HepG2 (cell line): ENCODE data around the gene MADCAM1. TPM values are rescaled to one million over a fixed set of nuclear protein-coding genes. Genes with fewer than 3 reads are reported as not detected.

Experiments
- ATAC-seq: fragments of 200-7000 bp; cut with Tn5 transposase; 3 replicates; pipeline ENCODE4 v1.9.1; 2020; ENCODE audit warnings: mild to moderate bottlenecking, moderate library complexity
- BruUV-seq: library from RNA; stranded (reverse); fragments of 400-500 nt; replicated peaks from 2 replicates; lab custom pipeline; 2021; lab: Mats Ljungman, UMichigan
- CTCF ChIA-PET: fragments of 300-600 bp; formaldehyde crosslinking; extraction: SDS; loops from one replicate; lab custom pipeline; 2021; ENCODE audit warnings: low total read pairs, inconsistent platforms, low intra/inter-chr PET ratio; lab: Yijun Ruan, JAX
- POLR2A ChIA-PET: fragments of 350-600 bp; sonication (Branson Sonifier 250); formaldehyde crosslinking; loops from one replicate; lab custom pipeline; 2020; ENCODE audit warnings: antibody characterized with exemption, inconsistent platforms; lab: Yijun Ruan, JAX
- DNase-seq: peaks from one replicate; pipeline ENCODE4 v3.0.0-alpha.2; 2015; ENCODE audit warnings: low spot score
- FAIRE-seq: peaks from 3 replicates; lab custom pipeline; 2011; peaks lifted over from hg19 to GRCh38; lab: Jason Lieb, UNC
- H2AFZ ChIP-seq: one replicate; pipeline ENCODE4 v1.6.1; 2011; ENCODE audit warnings: low read length, inconsistent platforms
- H3K27ac ChIP-seq: fragments of 300-600 bp; 3 replicates; pipeline ENCODE4 v1.8.0; 2011; ENCODE audit warnings: mixed run types, mild to moderate bottlenecking, mixed read lengths, low read length, inconsistent platforms; ENCODE audit not compliant: insufficient read depth; ENCODE audit errors: extremely low read length
- H3K27me3 ChIP-seq, 2 experiments: fragments of 200-600 bp in 1 of 2; 2 replicates in 1 of 2; 3 replicates in 1 of 2; pipeline versions ENCODE4 v1.6.0 to v1.8.0; 2011; ENCODE audit warnings: low read length in 2 of 2, mild to moderate bottlenecking in 2 of 2, moderate library complexity in 2 of 2, inconsistent platforms in 1 of 2; ENCODE audit not compliant: insufficient read depth in 2 of 2, control insufficient read depth in 1 of 2
- H3K36me3 ChIP-seq, 2 experiments: fragments of 200-600 bp in 1 of 2; replicated peaks in 1 of 2; 2 replicates in 1 of 2; 3 replicates in 1 of 2; pipeline versions ENCODE4 v1.5.1 to v1.8.0; 2011; ENCODE audit warnings: low read length in 2 of 2, inconsistent platforms in 1 of 2; ENCODE audit not compliant: insufficient read depth in 2 of 2, control insufficient read depth in 1 of 2
- H3K4me1 ChIP-seq: 2 replicates; pipeline ENCODE4 v1.5.1; 2012; ENCODE audit warnings: low read length, inconsistent platforms; ENCODE audit not compliant: insufficient read depth
- H3K4me2 ChIP-seq: 2 replicates; pipeline ENCODE4 v1.6.0; 2011; ENCODE audit warnings: low read depth, low read length, inconsistent platforms
- H3K4me3 ChIP-seq, 3 experiments: fragments of 200-600 bp in 1 of 3; sonication (generic), shearing (Covaris generic) in 1 of 3; replicated peaks in 1 of 3; 2 replicates each; pipeline ENCODE4 v1.5.1; 2011 to 2016; ENCODE audit warnings: low read length in 3 of 3, inconsistent platforms in 2 of 3, low read depth in 2 of 3, mild to moderate bottlenecking in 2 of 3, control low read depth in 1 of 3, mixed read lengths in 1 of 3; ENCODE audit not compliant: insufficient read depth in 1 of 3
- H3K79me2 ChIP-seq: one replicate; pipeline ENCODE4 v1.6.1; 2011; ENCODE audit warnings: low read length, inconsistent platforms; ENCODE audit not compliant: insufficient read depth
- H3K9ac ChIP-seq: 2 replicates; pipeline ENCODE4 v1.6.0; 2011; ENCODE audit warnings: mild to moderate bottlenecking, low read depth, low read length, inconsistent platforms; ENCODE audit not compliant: insufficient read depth
- H3K9me3 ChIP-seq: 2 replicates; pipeline ENCODE4 v1.5.1; 2012; ENCODE audit warnings: mild to moderate bottlenecking, low read length
- H4K20me1 ChIP-seq: 2 replicates; pipeline ENCODE4 v1.6.0; 2011; ENCODE audit warnings: inconsistent platforms, mild to moderate bottlenecking, low read length, moderate library complexity; ENCODE audit not compliant: insufficient read depth
- ARNTL ChIP-seq: sonication (generic); formaldehyde crosslinking; IDR thresholded peaks from 2 replicates; pipeline ENCODE4 v1.4.0; 2020; ENCODE audit warnings: mild to moderate bottlenecking, missing genetic modification reagents
- CTCF ChIP-seq: sonication (generic); formaldehyde crosslinking; IDR thresholded peaks from 2 replicates; pipeline ENCODE4 v1.5.0; 2020; ENCODE audit warnings: mild to moderate bottlenecking, missing genetic modification reagents, moderate library complexity
- MIXL1 ChIP-seq: IDR thresholded peaks from 2 replicates; pipeline ENCODE4 v1.6.1; 2016
- TARDBP ChIP-seq: sonication (generic); formaldehyde crosslinking; IDR thresholded peaks from 2 replicates; pipeline ENCODE4 v1.8.0; 2022; ENCODE audit warnings: mild to moderate bottlenecking, missing genetic modification reagents
- ZBTB38 ChIP-seq: sonication (generic); formaldehyde crosslinking; IDR thresholded peaks from 2 replicates; pipeline ENCODE4 v1.5.1; 2020; ENCODE audit warnings: mild to moderate bottlenecking, missing genetic modification reagents
- ZNF274 ChIP-seq: sonication (generic); formaldehyde crosslinking; IDR thresholded peaks from 2 replicates; pipeline ENCODE4 v1.5.1; 2020; ENCODE audit warnings: mild to moderate bottlenecking, missing genetic modification reagents
- ZNF691 ChIP-seq: sonication (generic); formaldehyde crosslinking; IDR thresholded peaks from 2 replicates; pipeline ENCODE4 v1.4.0; 2020; ENCODE audit warnings: missing genetic modification reagents, low read depth, mild to moderate bottlenecking, borderline replicate concordance
- ZSCAN12 ChIP-seq: sonication (generic); formaldehyde crosslinking; IDR thresholded peaks from 2 replicates; pipeline ENCODE4 v1.9.0; 2021; ENCODE audit warnings: mild to moderate bottlenecking, missing genetic modification reagents
- WGBS: methylation state at CpG from one replicate; pipeline ENCODE4 v1.1.6; 2017; ENCODE audit warnings: low lambda C conversion rate; 5-methylcytosine and 5-hydroxymethylcytosine counted together
- in situ Hi-C: cut with HindIII; loops from 2 replicates; pipeline ENCODE4 v1.10.0; 2017; ENCODE audit warnings: low pct_unique_long_range_greater_than_20kb; ENCODE audit not compliant: extremely low pct_ligation_motif_present
- intact Hi-C: fragments of 100-400 bp; cut with micrococcal nuclease; formaldehyde crosslinking; loops from one replicate; pipeline ENCODE4 v1.10.0; 2022; ENCODE audit not compliant: unreplicated experiment
- polyA plus RNA-seq, 8 experiments: library from polyadenylated mRNA; depleted of rRNA in 3 of 8; stranded (reverse) in 7 of 8; unstranded in 1 of 8; fragments of >200 nt; fragmentation: Illumina TruSeq in 4 of 8; extraction: Trizol in 4 of 8; gene quantifications; 2 replicates each; pipeline versions ENCODE4 v1.2.1 to v1.2.3, GENCODE V29; 2011 to 2016; ENCODE audit warnings: low read depth in 4 of 8, missing spikeins in 1 of 8, mixed read lengths in 1 of 8; ENCODE audit not compliant: insufficient read depth in 1 of 8
- total RNA-seq, 5 experiments: library from RNA; depleted of rRNA; stranded (reverse); fragments of >200 nt; fragmentation: Illumina TruSeq; extraction: Trizol; gene quantifications; 2 replicates each; pipeline ENCODE4 v1.2.3, GENCODE V29; 2016; ENCODE audit warnings: low read depth in 1 of 5
- TF ChIP-seq, protein P1 (sequence below): sonication (generic); formaldehyde crosslinking; conservative IDR thresholded peaks from 2 replicates; pipeline ENCODE4 v1.8.1; 2023; ENCODE audit warnings: missing genetic modification reagents

MADCAM1 gene
- total and polyA plus RNA-seq, 2 of the 13 experiments (the other 11 are each of a cell fraction or from before 2014, with no cell fraction given), result 0.29 to 0.33 TPM

GRCh38 chr19:548886-549830, 52.9 kb downstream of the MADCAM1 start (continued):
- TF ChIP-seq, protein P1, sequence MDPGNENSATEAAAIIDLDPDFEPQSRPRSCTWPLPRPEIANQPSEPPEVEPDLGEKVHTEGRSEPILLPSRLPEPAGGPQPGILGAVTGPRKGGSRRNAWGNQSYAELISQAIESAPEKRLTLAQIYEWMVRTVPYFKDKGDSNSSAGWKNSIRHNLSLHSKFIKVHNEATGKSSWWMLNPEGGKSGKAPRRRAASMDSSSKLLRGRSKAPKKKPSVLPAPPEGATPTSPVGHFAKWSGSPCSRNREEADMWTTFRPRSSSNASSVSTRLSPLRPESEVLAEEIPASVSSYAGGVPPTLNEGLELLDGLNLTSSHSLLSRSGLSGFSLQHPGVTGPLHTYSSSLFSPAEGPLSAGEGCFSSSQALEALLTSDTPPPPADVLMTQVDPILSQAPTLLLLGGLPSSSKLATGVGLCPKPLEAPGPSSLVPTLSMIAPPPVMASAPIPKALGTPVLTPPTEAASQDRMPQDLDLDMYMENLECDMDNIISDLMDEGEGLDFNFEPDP (CRISPR knock-in tag), result no peak
- TF ChIP-seq TARDBP (CRISPR knock-in tag), result no peak
- no peak for TF ChIP-seq ZNF691
- no peak for TF ChIP-seq MIXL1 (CRISPR knock-in tag)
- peak; percentile 61 for TF ChIP-seq CTCF (CRISPR knock-in tag)
- TF ChIP-seq, all 625 proteins: peak for 6

GRCh38 chr19:554817-555216, 58.5 kb downstream of the MADCAM1 start:
- peak overlapping the region; percentile 36; the same call in 1 of the 2 replicates for H3K4me2 ChIP-seq
- ATAC-seq (no peak), FAIRE-seq (no peak), DNase-seq (no peak)
- no peaks in the 10 kb centered on the region for H3K9me3 ChIP-seq
- H3K36me3 ChIP-seq, result no peaks in the 10 kb centered on the region
- no peak overlapping the region for H3K9ac ChIP-seq
- CTCF ChIA-PET, result no interaction called here
- intact Hi-C loops (no loop called here), in situ Hi-C loops (loop anchor here (5.0 kb wide), 1 partner anchor 32 kb away; the partner anchor contains the start of gene HCN2)
- no peak overlapping the region for H2AFZ ChIP-seq
- no peaks in the 10 kb centered on the region for H4K20me1 ChIP-seq
- peaks cover 66% of the 10 kb centered on the region for H3K4me1 ChIP-seq
- no peak overlapping the region for H3K27ac ChIP-seq
- 36% methylated on average over 15 of the region's 20 CpGs for WGBS
- H3K27me3 ChIP-seq, result peaks cover 3% of the 10 kb centered on the region in 2 experiments; a peak in 2 of 5 replicates
- POLR2A ChIA-PET, result interaction anchor here (1.1 to 3.8 kb wide), 6 partner anchors 17 to 184 kb away, joined by 6 to 45 read pairs (median 9); partner anchors contain the start of gene BSG
- BruUV-seq, result no TSS peak
- no peaks in the 10 kb centered on the region for H3K79me2 ChIP-seq
- H3K4me3 ChIP-seq, result no peak overlapping the region
- TF ChIP-seq ZNF274 (0 out of 2 replicates have a peak, but pooled peaks have one; percentile 19), ARNTL (CRISPR knock-in tag) (0 out of 2 replicates have a peak, but pooled peaks have one; percentile 23), ZBTB38 (CRISPR knock-in tag) (0 out of 2 replicates have a peak, but pooled peaks have one; percentile 36), ZSCAN12 (CRISPR knock-in tag) (no peak)
